CD14-positive monocyte (primary cell): ENCODE measurements around the gene SLC1A3. TPM values are rescaled to one million over a fixed set of nuclear protein-coding genes. Genes with fewer than 3 reads are reported as not detected.

Experiments used
- DNase-seq, 3 donors: peaks; one replicate each; pipeline ENCODE4 v3.0.0-alpha.2; 2011 to 2022
- H2AFZ ChIP-seq: 2 replicates; pipeline ENCODE4 v1.6.0; 2012; ENCODE audit warnings: mild to moderate bottlenecking, low read depth, low read length, inconsistent platforms; ENCODE audit not compliant: insufficient read depth, poor library complexity, severe bottlenecking
- H3K27ac ChIP-seq, 2 donors: 1 replicate in 1 of 2; 2 replicates in 1 of 2; pipeline ENCODE4 v1.5.1; 2012 to 2013; ENCODE audit warnings: low read length in 2 of 2, control low read depth in 1 of 2, inconsistent platforms in 1 of 2, low read depth in 1 of 2, mild to moderate bottlenecking in 1 of 2
- H3K27me3 ChIP-seq, 2 donors: one replicate each; pipeline versions ENCODE4 v1.6.0 to v1.6.1; 2011 to 2013; ENCODE audit warnings: low read length in 2 of 2; ENCODE audit not compliant: control insufficient read depth in 2 of 2, insufficient read depth in 2 of 2
- H3K36me3 ChIP-seq, 2 donors: replicated peaks in 1 of 2; 1 replicate in 1 of 2; 2 replicates in 1 of 2; pipeline versions ENCODE4 v1.5.1 to v1.6.1; 2012 to 2013; ENCODE audit warnings: low read length in 2 of 2, control low read depth in 1 of 2, inconsistent platforms in 1 of 2, mild to moderate bottlenecking in 1 of 2; ENCODE audit not compliant: insufficient read depth in 2 of 2, control insufficient read depth in 1 of 2
- H3K4me1 ChIP-seq, 2 donors: 1 replicate in 1 of 2; 2 replicates in 1 of 2; pipeline versions ENCODE4 v1.5.1 to v1.6.1; 2012 to 2013; ENCODE audit warnings: low read length in 2 of 2, control low read depth in 1 of 2, inconsistent platforms in 1 of 2, mild to moderate bottlenecking in 1 of 2, moderate library complexity in 1 of 2; ENCODE audit not compliant: insufficient read depth in 2 of 2, control insufficient read depth in 1 of 2
- H3K4me2 ChIP-seq: replicated peaks from 2 replicates; pipeline ENCODE3; 2012; ENCODE audit warnings: low read length, moderate library complexity, mild to moderate bottlenecking; ENCODE audit not compliant: poor library complexity, severe bottlenecking; ENCODE audit errors: extremely low read depth
- H3K4me3 ChIP-seq, 3 experiments: fragments of 200-600 bp in 1 of 3; sonication (generic) in 1 of 3; replicated peaks in 1 of 3; 1 replicate in 2 of 3; 2 replicates in 1 of 3; pipeline ENCODE4 v1.5.1; 2011 to 2013; ENCODE audit warnings: low read length in 3 of 3, mild to moderate bottlenecking in 3 of 3, control low read depth in 2 of 3, low read depth in 2 of 3, inconsistent platforms in 1 of 3, moderate library complexity in 1 of 3
- H3K79me2 ChIP-seq: 2 replicates; pipeline ENCODE4 v1.6.0; 2012; ENCODE audit warnings: mild to moderate bottlenecking, control low read depth, inconsistent platforms, low read length, moderate library complexity; ENCODE audit not compliant: insufficient read depth
- H3K9ac ChIP-seq: 2 replicates; pipeline ENCODE4 v1.6.0; 2017; ENCODE audit warnings: low read length, mild to moderate bottlenecking; ENCODE audit not compliant: insufficient read depth, poor library complexity, severe bottlenecking
- H3K9me3 ChIP-seq, 2 donors: replicated peaks in 1 of 2; 1 replicate in 1 of 2; 2 replicates in 1 of 2; pipeline versions ENCODE4 v1.5.1 to v1.6.1; 2012 to 2013; ENCODE audit warnings: low read length in 2 of 2, control low read depth in 1 of 2; ENCODE audit not compliant: control insufficient read depth in 1 of 2, insufficient read depth in 1 of 2
- H4K20me1 ChIP-seq: 2 replicates; pipeline ENCODE4 v1.6.0; 2012; ENCODE audit warnings: mild to moderate bottlenecking, low read length, control low read depth, moderate library complexity; ENCODE audit not compliant: insufficient read depth
- H3K27ac Mint-ChIP-seq, 7 donors: one replicate each; pipeline ENCODE4 v1.8.0; 2020; ENCODE audit warnings: mild to moderate bottlenecking in 7 of 7, mixed read lengths in 7 of 7, moderate library complexity in 6 of 7, inconsistent platforms in 2 of 7
- H3K27me3 Mint-ChIP-seq, 3 donors: one replicate each; pipeline ENCODE4 v1.8.0; 2021 to 2022; ENCODE audit warnings: low read depth in 3 of 3, mild to moderate bottlenecking in 3 of 3, mixed read lengths in 3 of 3, moderate library complexity in 3 of 3, inconsistent platforms in 1 of 3
- H3K36me3 Mint-ChIP-seq, 2 donors: one replicate each; pipeline ENCODE4 v1.8.0; 2020; ENCODE audit warnings: mixed read lengths in 2 of 2, inconsistent platforms in 1 of 2, mild to moderate bottlenecking in 1 of 2
- H3K4me1 Mint-ChIP-seq: one replicate; pipeline ENCODE4 v1.8.0; 2020; ENCODE audit warnings: mild to moderate bottlenecking, mixed read lengths
- H3K4me3 Mint-ChIP-seq, 2 donors: one replicate each; pipeline ENCODE4 v1.8.0; 2020; ENCODE audit warnings: mild to moderate bottlenecking in 2 of 2, mixed read lengths in 2 of 2, moderate library complexity in 1 of 2
- H3K9me3 Mint-ChIP-seq, 7 donors: one replicate each; pipeline ENCODE4 v1.8.0; 2020 to 2022; ENCODE audit warnings: mixed read lengths in 7 of 7, mild to moderate bottlenecking in 6 of 7, moderate library complexity in 6 of 7, inconsistent platforms in 2 of 7
- CTCF ChIP-seq: fragments of 200-600 bp; IDR thresholded peaks from one replicate; pipeline ENCODE4 v1.8.0; 2022; ENCODE audit warnings: antibody characterized with exemption, mild to moderate bottlenecking
- WGBS: methylation state at CpG from one replicate; pipeline ENCODE4 v1.1.5; 2013; ENCODE audit warnings: missing lambda C conversion rate; ENCODE audit not compliant: insufficient coverage; 5-methylcytosine and 5-hydroxymethylcytosine counted together
- intact Hi-C, 2 donors: fragments of 100-400 bp; cut with micrococcal nuclease; formaldehyde crosslinking; loops; one replicate each; pipeline versions ENCODE4 v1.15.0 to v1.15.1; 2023
- polyA plus RNA-seq, 3 donors: library from polyadenylated mRNA; depleted of rRNA in 1 of 3; unstranded in 2 of 3; stranded (reverse) in 1 of 3; fragments of 300-500 nt in 2 of 3; fragments of >200 nt in 1 of 3; fragmentation: Illumina TruSeq in 2 of 3; gene quantifications; 1 replicate in 2 of 3; 2 replicates in 1 of 3; pipeline ENCODE4 v1.2.3, GENCODE V29; 2012 to 2021

SLC1A3 gene
- polyA plus RNA-seq, 3 donors: 1.2 to 3.3 (median 1.3) TPM

GRCh38 chr5:36631620-36632362 is 25.4 kb downstream of the SLC1A3 start:
- Histone ChIP-seq H4K20me1 (no peaks in the 10 kb centered on the region), H3K4me2 (no peak overlapping the region), H3K4me1 (peaks cover 15 to 17% of the 10 kb centered on the region in 2 donors), H3K9ac (no peak overlapping the region), H3K4me3 (no peak overlapping the region), H3K36me3 (peaks cover 0 to 27% of the 10 kb centered on the region in 2 donors), H2AFZ (no peak overlapping the region), H3K27me3 (no peaks in the 10 kb centered on the region), H3K9me3 (no peaks in the 10 kb centered on the region), H3K79me2 (no peaks in the 10 kb centered on the region), H3K27ac (no peak overlapping the region)
- no peak for DNase-seq
- Mint-ChIP-seq H3K4me1 (peaks cover 21% of the 10 kb centered on the region), H3K36me3 (peaks cover 23 to 33% of the 10 kb centered on the region in 2 donors), H3K9me3 (no peaks in the 10 kb centered on the region), H3K27me3 (no peaks in the 10 kb centered on the region), H3K4me3 (no peak overlapping the region), H3K27ac (peak overlapping the region in 1 of 7 donors; percentile 31)
- no peak for TF ChIP-seq CTCF
- intact Hi-C loops: no loop called here
- WGBS: 63% methylated on average over 2 of the region's 5 CpGs

GRCh38 chr5:36632363-36632664 is 25.9 kb downstream of the SLC1A3 start:
- Mint-ChIP-seq H3K4me3 (no peak overlapping the region), H3K27ac (no peak overlapping the region), H3K36me3 (peaks cover 23 to 37% of the 10 kb centered on the region in 2 donors), H3K9me3 (no peaks in the 10 kb centered on the region), H3K4me1 (peaks cover 21% of the 10 kb centered on the region), H3K27me3 (no peaks in the 10 kb centered on the region)
- no peak overlapping the region for H3K27ac ChIP-seq
- intact Hi-C loops: no loop called here
- no peak overlapping the region for H3K4me3 ChIP-seq
- H4K20me1 ChIP-seq: no peaks in the 10 kb centered on the region
- no peak overlapping the region for H2AFZ ChIP-seq
- no peak overlapping the region for H3K9ac ChIP-seq
- peaks cover 15 to 17% of the 10 kb centered on the region in 2 donors for H3K4me1 ChIP-seq
- H3K4me2 ChIP-seq: no peak overlapping the region
- no peak for TF ChIP-seq CTCF
- no peaks in the 10 kb centered on the region for H3K27me3 ChIP-seq
- DNase-seq: no peak
- H3K79me2 ChIP-seq: no peaks in the 10 kb centered on the region
- H3K36me3 ChIP-seq: peaks cover 0 to 32% of the 10 kb centered on the region in 2 donors
- H3K9me3 ChIP-seq: no peaks in the 10 kb centered on the region
